H1 (cell line): ENCODE data around the gene ELOF1. TPM values are rescaled to one million over a fixed set of nuclear protein-coding genes. Genes with fewer than 3 reads are reported as not detected.

Experiments used
- CTCF ChIA-PET: fragments of 300-600 bp; sonication (Branson Sonifier 250); formaldehyde crosslinking; loops from one replicate; lab custom pipeline; 2021; ENCODE audit not compliant: partially characterized antibody; lab: Charles Lee
- POLR2A ChIA-PET: fragments of 300-600 bp; sonication (Branson Sonifier 250); formaldehyde crosslinking; loops from one replicate; lab custom pipeline; 2021; ENCODE audit warnings: inconsistent platforms; ENCODE audit not compliant: partially characterized antibody; lab: Charles Lee
- DNase-seq, 2 experiments: peaks; one replicate each; pipeline versions ENCODE4 v3.0.0 to v3.0.0-alpha.2; 2010 to 2022; ENCODE audit warnings: low spot score in 2 of 2, low read depth in 1 of 2, mixed read lengths in 1 of 2
- FAIRE-seq: peaks from 2 replicates; lab custom pipeline; 2011; peaks lifted over from hg19 to GRCh38; lab: Jason Lieb, UNC
- H2AFZ ChIP-seq: 2 replicates; pipeline ENCODE4 v1.8.1; 2012; ENCODE audit warnings: low read length, inconsistent platforms
- H2AK5ac ChIP-seq: 2 replicates; pipeline ENCODE4 v1.6.1; 2013; ENCODE audit warnings: low read depth, low read length
- H2BK120ac ChIP-seq: replicated peaks from 2 replicates; pipeline ENCODE3; 2013; ENCODE audit warnings: low read depth, low read length, inconsistent platforms
- H2BK12ac ChIP-seq: 2 replicates; pipeline ENCODE4 v1.6.1; 2013; ENCODE audit warnings: low read depth, low read length
- H2BK15ac ChIP-seq: 2 replicates; pipeline ENCODE4 v1.6.1; 2013; ENCODE audit warnings: low read length
- H2BK20ac ChIP-seq: 2 replicates; pipeline ENCODE4 v1.6.1; 2013; ENCODE audit warnings: low read length
- H2BK5ac ChIP-seq: 2 replicates; pipeline ENCODE4 v1.6.1; 2013; ENCODE audit warnings: low read depth, low read length
- H3K14ac ChIP-seq: 2 replicates; pipeline ENCODE4 v1.6.1; 2013; ENCODE audit warnings: inconsistent platforms; ENCODE audit not compliant: insufficient read length
- H3K18ac ChIP-seq: 2 replicates; pipeline ENCODE4 v1.6.1; 2013; ENCODE audit warnings: low read length; ENCODE audit errors: extremely low read depth
- H3K23ac ChIP-seq: 2 replicates; pipeline ENCODE4 v1.6.1; 2013; ENCODE audit warnings: inconsistent platforms; ENCODE audit not compliant: insufficient read length
- H3K23me2 ChIP-seq: 2 replicates; pipeline ENCODE4 v1.6.1; 2013; ENCODE audit warnings: low read depth, low read length
- H3K27ac ChIP-seq: 2 replicates; pipeline ENCODE4 v1.6.1; 2011; ENCODE audit warnings: low read depth, low read length, inconsistent platforms
- H3K27me3 ChIP-seq, 4 experiments: replicated peaks in 1 of 4; 1 replicate in 1 of 4; 2 replicates in 3 of 4; pipeline versions ENCODE4 v1.6.1 to v1.8.1; 2011 to 2013; ENCODE audit warnings: low read length in 3 of 4, mild to moderate bottlenecking in 3 of 4, inconsistent platforms in 2 of 4, mixed read lengths in 2 of 4, moderate library complexity in 1 of 4; ENCODE audit not compliant: control insufficient read depth in 3 of 4, insufficient read depth in 3 of 4; ENCODE audit errors: extremely low read depth in 1 of 4
- H3K36me3 ChIP-seq, 4 experiments: 2 replicates each; pipeline versions ENCODE4 v1.6.1 to v1.8.1; 2011 to 2013; ENCODE audit warnings: mild to moderate bottlenecking in 4 of 4, low read length in 3 of 4, moderate library complexity in 2 of 4, control low read depth in 1 of 4, inconsistent platforms in 1 of 4; ENCODE audit not compliant: insufficient read depth in 4 of 4, control insufficient read depth in 2 of 4
- H3K4ac ChIP-seq: replicated peaks from 2 replicates; pipeline ENCODE3; 2013; ENCODE audit warnings: low read length, low read depth, mixed read lengths, inconsistent platforms; ENCODE audit not compliant: insufficient read length
- H3K4me1 ChIP-seq, 4 experiments: replicated peaks in 1 of 4; 1 replicate in 1 of 4; 2 replicates in 3 of 4; pipeline versions ENCODE4 v1.6.1 to v1.8.1; 2011 to 2013; ENCODE audit warnings: low read length in 3 of 4, inconsistent platforms in 2 of 4, mixed read lengths in 1 of 4; ENCODE audit not compliant: insufficient read depth in 4 of 4, control insufficient read depth in 3 of 4
- H3K4me2 ChIP-seq, 2 experiments: 2 replicates each; pipeline versions ENCODE4 v1.6.1 to v1.8.1; 2011 to 2013; ENCODE audit warnings: low read depth in 2 of 2, low read length in 2 of 2, control low read depth in 1 of 2, inconsistent platforms in 1 of 2, mild to moderate bottlenecking in 1 of 2; ENCODE audit not compliant: insufficient read depth in 1 of 2
- H3K4me3 ChIP-seq, 4 experiments: fragments of 200-600, 300-600 bp in 1 of 4; sonication (generic), shearing (Covaris generic), sonication (Bioruptor Twin) in 1 of 4; 2 replicates each; pipeline versions ENCODE4 v1.5.1 to v1.8.1; 2011 to 2016; ENCODE audit warnings: low read length in 4 of 4, low read depth in 3 of 4, control low read depth in 2 of 4, inconsistent platforms in 2 of 4, mild to moderate bottlenecking in 2 of 4, mixed read lengths in 1 of 4, moderate library complexity in 1 of 4; ENCODE audit not compliant: insufficient read depth in 2 of 4; ENCODE audit errors: extremely low read depth in 1 of 4
- H3K56ac ChIP-seq: replicated peaks from 2 replicates; pipeline ENCODE3; 2013; ENCODE audit warnings: low read depth, mild to moderate bottlenecking, mixed read lengths, low read length, inconsistent platforms; ENCODE audit not compliant: insufficient read length
- H3K79me1 ChIP-seq: 2 replicates; pipeline ENCODE4 v1.6.1; 2013; ENCODE audit warnings: low read depth, low read length, control low read depth
- H3K79me2 ChIP-seq, 2 experiments: 2 replicates each; pipeline versions ENCODE4 v1.6.1 to v1.8.1; 2012 to 2013; ENCODE audit warnings: low read length in 2 of 2, mild to moderate bottlenecking in 2 of 2, inconsistent platforms in 1 of 2; ENCODE audit not compliant: insufficient read depth in 2 of 2, control insufficient read depth in 1 of 2
- H3K9ac ChIP-seq, 4 experiments: replicated peaks in 1 of 4; 1 replicate in 1 of 4; 2 replicates in 3 of 4; pipeline versions ENCODE4 v1.6.1 to v1.8.1; 2011 to 2013; ENCODE audit warnings: low read depth in 3 of 4, low read length in 3 of 4, control low read depth in 2 of 4, mild to moderate bottlenecking in 2 of 4, moderate library complexity in 2 of 4, inconsistent platforms in 1 of 4; ENCODE audit errors: extremely low read depth in 1 of 4
- H3K9me3 ChIP-seq, 2 experiments: 2 replicates each; pipeline versions ENCODE4 v1.6.1 to v1.8.1; 2012 to 2013; ENCODE audit warnings: mild to moderate bottlenecking in 2 of 2, moderate library complexity in 2 of 2, control low read depth in 1 of 2, inconsistent platforms in 1 of 2, low read depth in 1 of 2, low read length in 1 of 2, mixed read lengths in 1 of 2; ENCODE audit not compliant: insufficient read depth in 2 of 2
- H4K20me1 ChIP-seq, 2 experiments: replicated peaks in 1 of 2; 2 replicates each; pipeline versions ENCODE3 to v1.8.1; 2011 to 2013; ENCODE audit warnings: inconsistent platforms in 2 of 2, low read length in 2 of 2, mild to moderate bottlenecking in 1 of 2; ENCODE audit not compliant: insufficient read depth in 2 of 2, control insufficient read depth in 1 of 2
- H4K5ac ChIP-seq: 2 replicates; pipeline ENCODE4 v1.6.1; 2013; ENCODE audit warnings: low read length, low read depth, mixed read lengths, inconsistent platforms; ENCODE audit not compliant: insufficient read length
- H4K8ac ChIP-seq: 2 replicates; pipeline ENCODE4 v1.8.0; 2013; ENCODE audit warnings: mild to moderate bottlenecking, moderate library complexity, low read length, inconsistent platforms; ENCODE audit not compliant: insufficient read depth; ENCODE audit errors: extremely low read depth
- H4K91ac ChIP-seq: replicated peaks from 2 replicates; pipeline ENCODE3; 2013; ENCODE audit warnings: low read length, mixed read lengths, inconsistent platforms; ENCODE audit not compliant: insufficient read length
- BCL11A ChIP-seq, 2 experiments: IDR thresholded peaks; one replicate each; pipeline ENCODE4 v1.6.1; 2011; ENCODE audit warnings: low read depth in 2 of 2, low read length in 2 of 2, mild to moderate bottlenecking in 2 of 2
- CBX5 ChIP-seq: fragments of 300-800, 300-1000 bp; sonication (generic); IDR thresholded peaks from 2 replicates; pipeline ENCODE4 v1.7.1; 2016; ENCODE audit warnings: antibody characterized with exemption, low read length, low read depth
- CEBPB ChIP-seq: IDR thresholded peaks from 2 replicates; pipeline ENCODE4 v1.6.1; 2012; ENCODE audit warnings: low read depth, low read length
- EZH2 ChIP-seq: fragments of 200-600 bp; sonication (generic); IDR thresholded peaks from 2 replicates; pipeline ENCODE4 v1.7.1; 2012; ENCODE audit warnings: low read depth, mild to moderate bottlenecking, moderate library complexity, low read length, inconsistent platforms; ENCODE audit not compliant: severe bottlenecking
- JUND ChIP-seq: IDR thresholded peaks from 2 replicates; pipeline ENCODE4 v1.6.1; 2011; ENCODE audit warnings: mild to moderate bottlenecking, improper control_type of control experiment, low read length
- MAFK ChIP-seq: IDR thresholded peaks from 2 replicates; pipeline ENCODE4 v1.6.1; 2012; ENCODE audit warnings: low read depth, mild to moderate bottlenecking, improper control_type of control experiment, low read length
- PHF8 ChIP-seq: fragments of 200-600 bp; sonication (generic); conservative IDR thresholded peaks from 2 replicates; pipeline ENCODE4 v1.7.1; 2012; ENCODE audit warnings: low read depth, mild to moderate bottlenecking, inconsistent platforms, low read length, moderate library complexity
- POLR2AphosphoS5 ChIP-seq: IDR thresholded peaks from 2 replicates; pipeline ENCODE4 v1.6.1; 2011; ENCODE audit warnings: low read depth, low read length
- SIN3A ChIP-seq, 2 experiments: IDR thresholded peaks in 1 of 2; conservative IDR thresholded peaks in 1 of 2; 2 replicates each; pipeline ENCODE4 v1.6.1; 2011 to 2012; ENCODE audit warnings: low read length in 2 of 2, improper control_type of control experiment in 1 of 2, low read depth in 1 of 2, mild to moderate bottlenecking in 1 of 2
- TCF12 ChIP-seq: IDR thresholded peaks from 2 replicates; pipeline ENCODE4 v1.6.1; 2011; ENCODE audit warnings: low read depth, mild to moderate bottlenecking, low read length
- TEAD4 ChIP-seq: IDR thresholded peaks from 2 replicates; pipeline ENCODE4 v1.6.1; 2012; ENCODE audit warnings: low read depth, low read length, inconsistent platforms, mixed read lengths
- WGBS, 2 experiments: shearing (Covaris generic) in 1 of 2; methylation state at CpG; one replicate each; pipeline versions ENCODE4 v1.1.6 to v1.1.7; 2013 to 2015; ENCODE audit warnings: low lambda C conversion rate in 2 of 2, mixed read lengths in 2 of 2, inconsistent platforms in 1 of 2, low coverage in 1 of 2, missing lambda C conversion rate in 1 of 2; ENCODE audit not compliant: insufficient replicate concordance in 2 of 2, insufficient coverage in 1 of 2, insufficient read length in 1 of 2; ENCODE audit errors: extremely low coverage in 1 of 2, missing lambda C conversion rate in 1 of 2; 5-methylcytosine and 5-hydroxymethylcytosine counted together
- polyA plus RNA-seq, 7 experiments: library from polyadenylated mRNA; depleted of rRNA in 3 of 7; stranded (reverse) in 5 of 7; unstranded in 2 of 7; fragments of >200 nt in 5 of 7; fragments of 200-250 nt in 2 of 7; gene quantifications; 1 replicate in 5 of 7; 2 replicates in 1 of 7; 4 replicates in 1 of 7; pipeline versions ENCODE4 v1.2.1 to v1.2.3, GENCODE V29; 2011 to 2013; ENCODE audit warnings: missing spikeins in 2 of 7, mixed read lengths in 2 of 7
- total RNA-seq: library from RNA; stranded (reverse); fragmentation: NEBNext Ultra II Directional; extraction: Animal tissue kit (Norgen Biotek cat#: 25700); gene quantifications from 2 replicates; pipeline ENCODE4 v1.2.1, GENCODE V29; 2021

The ELOF1 gene
- total and polyA plus RNA-seq, 2 of the 8 experiments (the other 6 are each of a cell fraction or from before 2014, with no cell fraction given): 84.2 to 101 TPM

DNA sequence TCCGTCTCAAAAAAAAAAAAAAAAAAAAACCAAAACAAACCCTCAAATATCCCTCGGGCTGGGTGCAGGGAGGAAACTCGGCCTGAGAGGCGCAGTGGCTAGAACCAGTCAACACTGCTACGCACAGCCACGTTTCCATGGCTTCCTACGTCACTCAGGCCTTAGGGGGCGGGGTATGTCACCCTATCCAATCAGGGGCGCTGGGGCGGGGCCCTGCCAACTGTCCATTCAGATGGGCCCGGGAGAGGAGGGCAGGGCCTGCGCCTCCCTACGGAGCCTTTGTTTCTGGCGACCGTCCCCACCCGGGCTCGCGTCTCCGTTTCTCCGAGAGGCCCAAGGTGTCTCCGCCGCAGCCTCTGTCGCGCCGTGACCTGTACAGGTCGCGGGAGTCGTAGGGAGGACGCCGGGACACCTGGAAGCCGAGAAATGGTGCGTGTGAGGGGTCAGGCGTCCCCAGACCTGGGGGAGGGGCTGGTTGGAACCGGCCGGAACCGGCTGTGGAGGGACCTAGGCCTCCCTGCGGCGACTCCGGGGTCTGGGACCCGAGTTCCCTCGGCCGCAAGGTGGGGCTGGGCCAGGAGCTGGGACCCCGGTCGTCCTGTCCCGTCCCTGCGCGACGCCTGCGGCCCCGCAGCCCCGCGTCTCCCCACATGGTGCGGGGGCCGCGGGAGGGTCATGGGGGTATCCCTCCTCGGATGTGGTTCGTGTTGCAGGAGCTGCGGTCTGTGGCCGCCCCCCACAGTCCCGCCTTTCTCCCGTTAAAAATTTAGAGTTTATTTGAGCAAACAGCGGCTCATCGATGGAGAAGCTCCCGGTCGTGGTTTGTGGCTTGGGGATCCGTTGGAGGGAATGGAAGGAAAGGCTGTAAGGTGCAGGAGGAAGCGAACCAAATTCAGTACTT lies 38.4 kb upstream of the ELOF1 start, which contains the start of gene ZNF627:
ZNF627 (plus strand) TSS at position 282 of the 901 bp plus-strand sequence; CDS start at position 427, 145 bp downstream.
- Histone ChIP-seq H3K27ac (peak within 1 kb of the TSS; percentile 100), H3K9ac (peak within 1 kb of the TSS; percentile 96 to 99 (median 99)), H3K27me3 (no peaks in the 10 kb centered on the region), H2BK12ac (peak within 1 kb of the TSS; percentile 97), H3K79me2 (peaks cover 6 to 44% of the 10 kb centered on the region in 2 experiments; a peak in 3 of 4 replicates), H3K23ac (no peak within 1 kb of the TSS), H3K4me1 (peaks cover 0 to 6% (median 3%) of the 10 kb centered on the region in 4 experiments; a peak in 3 of 7 replicates), H2BK5ac (peak within 1 kb of the TSS; percentile 100), H3K36me3 (peaks cover 0 to 8% (median 0%) of the 10 kb centered on the region in 4 experiments; a peak in 2 of 8 replicates), H2BK20ac (no peak within 1 kb of the TSS), H3K18ac (peak within 1 kb of the TSS; percentile 100), H3K79me1 (peaks cover 2% of the 10 kb centered on the region), H4K20me1 (peaks cover 0 to 5% of the 10 kb centered on the region in 2 experiments), H4K5ac (peak within 1 kb of the TSS; percentile 98), H2BK120ac (no peak within 1 kb of the TSS), H4K8ac (peak within 1 kb of the TSS; percentile 100), H2AK5ac (0 out of 2 replicates have a peak within 1 kb of the TSS, but pooled peaks have one; percentile 32), H3K4me2 (peak within 1 kb of the TSS; percentile 59 to 66), H3K9me3 (no peaks in the 10 kb centered on the region), H3K23me2 (no peaks in the 10 kb centered on the region; the same call in 1 of the 2 replicates), H3K14ac (no peak within 1 kb of the TSS), H3K4ac (no peak within 1 kb of the TSS), H2AFZ (no peak within 1 kb of the TSS), H2BK15ac (peak within 1 kb of the TSS; percentile 99), H3K4me3 (peak within 1 kb of the TSS; percentile 80 to 97 (median 85)), H4K91ac (peak within 1 kb of the TSS; percentile 99), H3K56ac (peak within 1 kb of the TSS; percentile 98)
- ChIA-PET CTCF (interaction anchor here (0.9 to 1.1 kb wide), 2 partner anchors 9 to 26 kb away, joined by 4 read pairs; no protein-coding TSS in a partner anchor), POLR2A (interaction anchor here (0.5 to 1.8 kb wide), 28 partner anchors 8 to 1200 kb away, joined by 3 to 16 read pairs (median 4); partner anchors contain the start of genes ACP5, ECSIT, ELOF1 and ZNF439)
- FAIRE-seq: peak; percentile 70
- DNase-seq: peak; percentile 93 to 98
- WGBS, 2 experiments: 3% methylated on average over 36 of the region's 67 CpGs; no CpG with 5 or more reads in 1 of the 2 experiments
- TF ChIP-seq PHF8: peak; percentile 100
- peak; percentile 95 for TF ChIP-seq POLR2AphosphoS5
- no peak for TF ChIP-seq TEAD4
- TF ChIP-seq TCF12: no peak
- no peak for TF ChIP-seq CEBPB
- TF ChIP-seq SIN3A (conservative IDR thresholded peaks at IDR 0.05 in 1 of 2, IDR thresholded peaks at IDR 0.05 in 1 of 2; ENCODE audit: low read depth in 1 of 2, low read length in 2 of 2): no peak; a peak in 1 of 4 replicates
- TF ChIP-seq MAFK: no peak
- no peak for TF ChIP-seq JUND
- TF ChIP-seq EZH2: no peak
- TF ChIP-seq BCL11A (IDR thresholded peaks at IDR 0.05; ENCODE audit: low read depth in 2 of 2, low read length in 2 of 2): no peak
- no peak for TF ChIP-seq CBX5
